ENCODE data around the gene ZFYVE28.

DNA sequence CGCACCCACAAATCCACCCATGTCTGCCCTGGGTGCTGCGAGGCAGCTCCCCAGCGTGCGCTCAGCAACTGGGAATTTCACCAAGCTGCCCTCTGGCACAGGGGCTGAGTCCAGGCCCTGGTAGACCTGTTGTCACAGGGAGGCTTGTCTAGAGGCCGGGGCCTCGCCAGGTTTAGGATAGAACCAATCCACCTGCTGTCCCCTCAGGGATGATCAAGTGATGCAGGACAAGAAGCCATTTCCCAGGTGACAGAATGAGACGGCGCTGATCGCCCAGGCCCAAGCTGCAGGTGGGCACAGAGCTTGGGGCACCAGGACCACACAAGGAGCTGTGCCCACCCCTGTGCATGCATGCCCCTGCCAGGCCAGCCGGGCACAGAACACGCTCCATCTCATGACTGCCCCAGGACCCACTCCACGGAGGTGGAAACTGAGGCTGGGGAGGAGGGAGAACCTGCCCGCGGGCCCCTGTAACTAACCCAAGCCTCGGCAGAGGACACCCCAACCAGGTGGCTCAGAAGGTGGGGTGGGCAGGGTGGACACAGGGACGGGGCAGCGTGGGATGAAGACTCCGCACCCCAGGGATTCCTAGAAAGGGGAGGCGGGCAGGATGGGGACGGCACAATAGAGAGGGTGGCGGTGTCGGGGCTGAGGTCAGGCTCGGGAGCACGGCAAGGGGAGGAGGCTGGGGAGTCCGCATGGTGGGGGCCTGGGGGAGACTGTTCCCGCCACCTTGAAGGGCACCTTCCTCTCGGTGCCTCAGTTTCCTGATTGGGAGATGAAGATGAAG, 78.0 kb downstream of the ZFYVE28 start:
- TF ChIP-seq, protein P1, sequence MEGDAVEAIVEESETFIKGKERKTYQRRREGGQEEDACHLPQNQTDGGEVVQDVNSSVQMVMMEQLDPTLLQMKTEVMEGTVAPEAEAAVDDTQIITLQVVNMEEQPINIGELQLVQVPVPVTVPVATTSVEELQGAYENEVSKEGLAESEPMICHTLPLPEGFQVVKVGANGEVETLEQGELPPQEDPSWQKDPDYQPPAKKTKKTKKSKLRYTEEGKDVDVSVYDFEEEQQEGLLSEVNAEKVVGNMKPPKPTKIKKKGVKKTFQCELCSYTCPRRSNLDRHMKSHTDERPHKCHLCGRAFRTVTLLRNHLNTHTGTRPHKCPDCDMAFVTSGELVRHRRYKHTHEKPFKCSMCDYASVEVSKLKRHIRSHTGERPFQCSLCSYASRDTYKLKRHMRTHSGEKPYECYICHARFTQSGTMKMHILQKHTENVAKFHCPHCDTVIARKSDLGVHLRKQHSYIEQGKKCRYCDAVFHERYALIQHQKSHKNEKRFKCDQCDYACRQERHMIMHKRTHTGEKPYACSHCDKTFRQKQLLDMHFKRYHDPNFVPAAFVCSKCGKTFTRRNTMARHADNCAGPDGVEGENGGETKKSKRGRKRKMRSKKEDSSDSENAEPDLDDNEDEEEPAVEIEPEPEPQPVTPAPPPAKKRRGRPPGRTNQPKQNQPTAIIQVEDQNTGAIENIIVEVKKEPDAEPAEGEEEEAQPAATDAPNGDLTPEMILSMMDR (IDR thresholded peaks at IDR 0.05): no peak
- TF ChIP-seq EZH2 (IDR thresholded peaks at IDR 0.05; ENCODE audit: borderline replicate concordance, insufficient read depth, low read depth, low read length, poor library complexity, severe bottlenecking): no peak

Data from B cell (primary cell).